GM12878 (cell line): ENCODE data around the gene TNFRSF1A. TPM values are rescaled to one million over a fixed set of nuclear protein-coding genes. Genes with fewer than 3 reads are reported as not detected.

Source experiments
- ATAC-seq: fragments of 200-7000 bp; cut with Tn5 transposase; 3 replicates; pipeline ENCODE4 v1.9.1; 2020; ENCODE audit warnings: mild to moderate bottlenecking, moderate library complexity
- BruUV-seq: library from RNA; stranded (reverse); fragments of 400-500 nt; replicated peaks from 2 replicates; lab custom pipeline; 2021; lab: Mats Ljungman, UMichigan
- CTCF ChIA-PET: fragments of 300-600 bp; sonication (Branson Sonifier 250); formaldehyde crosslinking; extraction: SDS; loops from one replicate; lab custom pipeline; 2021; ENCODE audit warnings: inconsistent platforms; lab: Yijun Ruan, JAX
- POLR2A ChIA-PET: fragments of 350-600 bp; formaldehyde crosslinking; extraction: SDS; loops from one replicate; lab custom pipeline; 2021; ENCODE audit warnings: inconsistent platforms; lab: Charles Lee
- RAD21 ChIA-PET: fragments of 300-600 bp; sonication (Branson Sonifier 250); formaldehyde crosslinking; loops from one replicate; lab custom pipeline; 2023; ENCODE audit warnings: antibody characterized with exemption; ENCODE audit not compliant: unreplicated experiment; lab: Charles Lee
- SMC1A ChIA-PET: fragments of 300-600 bp; sonication (Branson Sonifier 250); formaldehyde crosslinking; loops from one replicate; lab custom pipeline; 2023; ENCODE audit not compliant: unreplicated experiment, uncharacterized antibody; lab: Charles Lee
- DNase-seq: peaks from one replicate; pipeline ENCODE4 v3.0.0-alpha.2; 2011; ENCODE audit warnings: low read depth, low spot score
- FAIRE-seq: peaks from 3 replicates; lab custom pipeline; 2011; peaks lifted over from hg19 to GRCh38; lab: Jason Lieb, UNC
- H2AFZ ChIP-seq: 2 replicates; pipeline ENCODE4 v1.6.0; 2011; ENCODE audit warnings: low read depth, low read length, control low read depth; ENCODE audit not compliant: control insufficient read depth
- H3K27ac ChIP-seq: 2 replicates; pipeline ENCODE4 v1.5.1; 2011; ENCODE audit warnings: control low read depth; ENCODE audit not compliant: control insufficient read depth, insufficient read depth
- H3K27me3 ChIP-seq, 2 experiments: replicated peaks in 1 of 2; 2 replicates each; pipeline versions ENCODE4 v1.6.0 to v1.6.1; 2011; ENCODE audit warnings: low read length in 1 of 2; ENCODE audit not compliant: control insufficient read depth in 2 of 2, insufficient read depth in 2 of 2
- H3K36me3 ChIP-seq, 2 experiments: 2 replicates each; pipeline ENCODE4 v1.5.1; 2011; ENCODE audit warnings: low read length in 1 of 2; ENCODE audit not compliant: control insufficient read depth in 2 of 2, insufficient read depth in 2 of 2
- H3K4me1 ChIP-seq: 2 replicates; pipeline ENCODE4 v1.6.1; 2011; ENCODE audit warnings: mild to moderate bottlenecking, low read length, moderate library complexity, mixed read lengths; ENCODE audit not compliant: control insufficient read depth, insufficient read depth
- H3K4me2 ChIP-seq: 2 replicates; pipeline ENCODE4 v1.6.0; 2011; ENCODE audit warnings: control low read depth; ENCODE audit not compliant: control insufficient read depth, insufficient read depth
- H3K4me3 ChIP-seq: fragments of 200-600 bp; sonication (generic); 2 replicates; pipeline ENCODE4 v1.5.1; 2016
- H3K79me2 ChIP-seq: 2 replicates; pipeline ENCODE4 v1.6.0; 2011; ENCODE audit warnings: low read length; ENCODE audit not compliant: control insufficient read depth, insufficient read depth
- H3K9ac ChIP-seq: 2 replicates; pipeline ENCODE4 v1.8.0; 2011; ENCODE audit warnings: low read length, control low read depth, mixed read lengths; ENCODE audit not compliant: control insufficient read depth, insufficient read depth
- H3K9me3 ChIP-seq: replicated peaks from 3 replicates; pipeline ENCODE4 v1.5.1; 2011; ENCODE audit warnings: mild to moderate bottlenecking, low read length; ENCODE audit not compliant: control insufficient read depth, insufficient read depth
- H4K20me1 ChIP-seq: 2 replicates; pipeline ENCODE4 v1.6.0; 2011; ENCODE audit not compliant: control insufficient read depth, insufficient read depth
- ATF3 ChIP-seq: IDR thresholded peaks from 2 replicates; pipeline ENCODE4 v1.6.1; 2011; ENCODE audit warnings: low read depth, mild to moderate bottlenecking, low read length, moderate library complexity, borderline replicate concordance; ENCODE audit errors: extremely low read depth
- DPF2 ChIP-seq: fragments of 450-650 bp; IDR thresholded peaks from 2 replicates; pipeline ENCODE4 v1.6.1; 2017; ENCODE audit warnings: mild to moderate bottlenecking
- E2F4 ChIP-seq: IDR thresholded peaks from 2 replicates; pipeline ENCODE4 v1.6.1; 2012; ENCODE audit warnings: low read depth, low read length, improper control_type of control experiment
- HCFC1 ChIP-seq: fragments of 150-350 bp; IDR thresholded peaks from 2 replicates; pipeline ENCODE4 v1.6.1; 2014; ENCODE audit warnings: low read length
- IKZF1 ChIP-seq: fragments of 450-650 bp; conservative IDR thresholded peaks from 2 replicates; pipeline ENCODE4 v1.6.1; 2017; ENCODE audit warnings: antibody characterized with exemption, mild to moderate bottlenecking
- NFYB ChIP-seq: IDR thresholded peaks from 2 replicates; pipeline ENCODE4 v1.6.1; 2011; ENCODE audit warnings: low read depth, mild to moderate bottlenecking, low read length, improper control_type of control experiment, moderate library complexity; ENCODE audit not compliant: insufficient read depth
- POLR2AphosphoS2 ChIP-seq: IDR thresholded peaks from 2 replicates; pipeline ENCODE4 v1.6.1; 2011; ENCODE audit warnings: low read depth, mild to moderate bottlenecking, low read length, improper control_type of control experiment, moderate library complexity
- SMAD1 ChIP-seq: fragments of 450-650 bp; IDR thresholded peaks from 2 replicates; pipeline ENCODE4 v1.6.1; 2018; ENCODE audit warnings: mild to moderate bottlenecking, low read depth; ENCODE audit not compliant: partially characterized antibody
- SUZ12 ChIP-seq: fragments of 200-600 bp; sonication (generic); IDR thresholded peaks from one replicate; pipeline ENCODE4 v1.6.1; 2018; ENCODE audit warnings: antibody characterized with exemption, mild to moderate bottlenecking; ENCODE audit not compliant: unreplicated experiment
- ZBTB4 ChIP-seq: fragments of 450-650 bp; formaldehyde crosslinking; IDR thresholded peaks from 2 replicates; pipeline ENCODE4 v1.4.0; 2022; ENCODE audit warnings: mild to moderate bottlenecking, moderate library complexity
- ZNF622 ChIP-seq: fragments of 450-650 bp; IDR thresholded peaks from 2 replicates; pipeline ENCODE4 v1.6.1; 2017; ENCODE audit warnings: mild to moderate bottlenecking, inconsistent platforms
- WGBS: methylation state at CpG from one replicate; pipeline ENCODE4 v1.1.6; 2016; ENCODE audit warnings: low lambda C conversion rate; ENCODE audit not compliant: insufficient replicate concordance, insufficient coverage; ENCODE audit errors: missing lambda C conversion rate; 5-methylcytosine and 5-hydroxymethylcytosine counted together
- in situ Hi-C: fragments of 300-500 bp; cut with MboI; formaldehyde crosslinking; loops from 9 replicates; pipeline ENCODE4 v1.14.3; 2018; ENCODE audit warnings: mixed read lengths
- intact Hi-C: fragments of 100-400 bp; cut with micrococcal nuclease; formaldehyde crosslinking; loops from one replicate; pipeline ENCODE4 v1.14.2; 2022; ENCODE audit not compliant: unreplicated experiment
- polyA plus RNA-seq, 11 experiments: library from polyadenylated mRNA; depleted of rRNA in 4 of 11; unstranded in 6 of 11; stranded (reverse) in 5 of 11; fragments of >200 nt; fragmentation: Nextera tagmentation in 4 of 11; fragmentation: Illumina TruSeq in 1 of 11; extraction: Ambion mirVana in 4 of 11; extraction: Trizol in 1 of 11; gene quantifications; 1 replicate in 1 of 11; 2 replicates in 10 of 11; pipeline versions ENCODE4 v1.2.1 to v1.2.3, GENCODE V29; 2011 to 2016; ENCODE audit warnings: inconsistent platforms in 2 of 11, missing spikeins in 2 of 11, low read depth in 1 of 11
- total RNA-seq, 4 experiments: library from RNA; depleted of rRNA in 3 of 4; stranded (reverse); fragments of >200 nt in 3 of 4; fragmentation: Illumina TruSeq in 1 of 4; extraction: Trizol in 1 of 4; gene quantifications; 2 replicates each; pipeline versions ENCODE4 v1.2.1 to v1.2.3, GENCODE V29; 2013 to 2021

The TNFRSF1A gene
- total and polyA plus RNA-seq, 10 of the 15 experiments (the other 5 are each of a cell fraction or from before 2014, with no cell fraction given): 0.24 to 16.5 (median 13.0) TPM

- no peaks in the 10 kb centered on the region for H3K9me3 ChIP-seq
- BruUV-seq: no TSS peak
- in situ Hi-C loops: no loop called here
- 78% methylated on average over 18 of the region's 33 CpGs for WGBS
- no peak overlapping the region for H3K9ac ChIP-seq
- CTCF ChIA-PET: interaction anchor here (1.3 to 4.3 kb wide), 13 partner anchors 8 to 212 kb away, joined by 3 to 45 read pairs (median 13); no protein-coding TSS in a partner anchor
- FAIRE-seq: no peak
- TF ChIP-seq DPF2 (no peak), SUZ12 (no peak), ATF3 (no peak), ZNF622 (no peak), ZBTB4 (CRISPR knock-in tag) (no peak), IKZF1 (no peak), E2F4 (no peak), NFYB (no peak), HCFC1 (no peak), SMAD1 (no peak), POLR2AphosphoS2 (no peak)
- TF ChIP-seq, all 136 proteins: peak for 0
- H3K27ac ChIP-seq: no peak overlapping the region
- H3K27me3 ChIP-seq: no peaks in the 10 kb centered on the region
- peaks cover 42% of the 10 kb centered on the region for H3K4me1 ChIP-seq
- ChIA-PET RAD21 (interaction anchor here (1.0 to 2.6 kb wide), 9 partner anchors 8 to 212 kb away, joined by 3 to 18 read pairs (median 10); partner anchors contain the start of gene MRPL51), SMC1A (interaction anchor here (1.1 to 3.4 kb wide), 9 partner anchors 10 to 174 kb away, joined by 3 to 14 read pairs (median 9); no protein-coding TSS in a partner anchor), POLR2A (interaction anchor here (0.6 to 2.5 kb wide), 5 partner anchors 9 to 124 kb away, joined by 3 to 15 read pairs (median 5); partner anchors contain the start of genes CD27 and TAPBPL)
- H3K36me3 ChIP-seq: peaks cover 3 to 7% of the 10 kb centered on the region in 2 experiments; a peak in 3 of 4 replicates
- H3K4me3 ChIP-seq: no peak overlapping the region
- no peak overlapping the region for H2AFZ ChIP-seq
- ATAC-seq (no peak), DNase-seq (no peak)
- no peaks in the 10 kb centered on the region for H4K20me1 ChIP-seq
- H3K79me2 ChIP-seq: no peaks in the 10 kb centered on the region
- intact Hi-C loops: no loop called here
- no peak overlapping the region for H3K4me2 ChIP-seq
These were observed 14.4 kb downstream of the TNFRSF1A start for GRCh38 chr12:6327229-6328041.
